Cardiac fibroblast (primary cell): ENCODE data around the gene PLEK.

ENCODE experiments used
- DNase-seq, 2 donors: peaks; one replicate each; pipeline versions ENCODE4 v3.0.0 to v3.0.0-alpha.2; 2010; ENCODE audit warnings: low read depth in 2 of 2
- H3K4me3 ChIP-seq, 2 donors: replicated peaks in 1 of 2; 1 replicate in 1 of 2; 2 replicates in 1 of 2; pipeline ENCODE4 v1.5.1; 2011; ENCODE audit warnings: low read depth in 2 of 2, low read length in 2 of 2, mild to moderate bottlenecking in 2 of 2, moderate library complexity in 1 of 2
- CTCF ChIP-seq: IDR thresholded peaks from one replicate; pipeline ENCODE4 v1.5.1; 2011; ENCODE audit warnings: low read depth, mild to moderate bottlenecking, low read length, inconsistent platforms

The PLEK gene

GRCh38 chr2:68351997-68352396 lies 13.1 kb upstream of the PLEK start:
- no peak for DNase-seq
- H3K4me3 ChIP-seq: no peak overlapping the region
- no peak for TF ChIP-seq CTCF

GRCh38 chr2:68352651-68353391 lies 12.3 kb upstream of the PLEK start:
- TF ChIP-seq CTCF: no peak
- H3K4me3 ChIP-seq: no peak overlapping the region
- DNase-seq: peak; percentile 8 to 50

GRCh38 chr2:68356599-68357239 lies 8.4 kb upstream of the PLEK start:
- H3K4me3 ChIP-seq: no peak overlapping the region
- TF ChIP-seq CTCF: no peak
- no peak for DNase-seq

- TF ChIP-seq CTCF: peak; percentile 63
- no peak overlapping the region for H3K4me3 ChIP-seq
- peak; percentile 66 to 75 for DNase-seq
Measured at GRCh38 chr2:68357605-68358337, 7.3 kb upstream of the PLEK start.

GRCh38 chr2:68359889-68360288 lies 5.2 kb upstream of the PLEK start:
- no peak for DNase-seq
- TF ChIP-seq CTCF: no peak
- H3K4me3 ChIP-seq: no peak overlapping the region

GRCh38 chr2:68362069-68362468 lies 3.0 kb upstream of the PLEK start:
- peak; percentile 69 for TF ChIP-seq CTCF
- no peak overlapping the region for H3K4me3 ChIP-seq
- peak; percentile 72 to 73 for DNase-seq
